ENCODE measurements around the gene MSS51. TPM values are rescaled to one million over a fixed set of nuclear protein-coding genes. Genes with fewer than 3 reads are reported as not detected.

MSS51 gene
- total RNA-seq, 1 experiment from 2014 or later, result 2.3 TPM

GRCh38 chr10:73406846-73407245 is 26.5 kb downstream of the MSS51 start:
- no peak for DNase-seq (ENCODE audit: low read depth, low spot score)
- Histone ChIP-seq H3K4me1 (ENCODE audit: control insufficient read depth, insufficient read depth, low read length) (no peaks in the 10 kb centered on the region), H3K4me3 (ENCODE audit: low read depth in 2 of 2, low read length in 2 of 2) (no peak overlapping the region), H3K9me3 (ENCODE audit: control insufficient read depth, insufficient read depth, low read depth, low read length) (no peaks in the 10 kb centered on the region), H3K36me3 (ENCODE audit: control insufficient read depth, insufficient read depth, low read length) (no peaks in the 10 kb centered on the region), H3K27ac (ENCODE audit: low read length) (no peak overlapping the region), H3K27me3 (ENCODE audit: control insufficient read depth, insufficient read depth, low read length) (no peaks in the 10 kb centered on the region)
- intact Hi-C loops (cut with micrococcal nuclease; ENCODE audit: unreplicated experiment), result no loop called here
- ATAC-seq, result no peak
- ChIA-PET CTCF (no interaction called here), POLR2A (interaction anchor here (0.5 to 0.6 kb wide), 3 partner anchors 50 to 248 kb away, joined by 3 to 7 read pairs (median 3); no protein-coding TSS in a partner anchor)
- no TSS peak for BruUV-seq (replicated peaks)
- TF ChIP-seq CTCF (IDR thresholded peaks at IDR 0.05) (no peak), POLR2AphosphoS5 (IDR thresholded peaks at IDR 0.05; ENCODE audit: low read depth, low read length) (no peak), SIN3A (IDR thresholded peaks at IDR 0.05; ENCODE audit: borderline replicate concordance, insufficient read depth, low read depth, low read length) (no peak), REST (IDR thresholded peaks at IDR 0.05; ENCODE audit: insufficient read depth in 1 of 2, low read depth in 2 of 2, low read length in 1 of 2) (no peak), TCF7L2 (IDR thresholded peaks at IDR 0.05; ENCODE audit: low read depth, low read length) (no peak)
- in situ Hi-C loops (cut with HindIII; ENCODE audit: low pct_unique_long_range_greater_than_20kb, low sequenced_read_pairs), result no loop called here

GRCh38 chr10:73405556-73405955 is 27.8 kb downstream of the MSS51 start:
- intact Hi-C loops (cut with micrococcal nuclease; ENCODE audit: unreplicated experiment), result no loop called here
- DNase-seq (ENCODE audit: low read depth, low spot score) (no peak), ATAC-seq (no peak)
- no peak overlapping the region for H3K27ac ChIP-seq (ENCODE audit: low read length)
- CTCF ChIA-PET, result no interaction called here
- BruUV-seq (replicated peaks), result no TSS peak
- H3K4me1 ChIP-seq (ENCODE audit: control insufficient read depth, insufficient read depth, low read length), result no peaks in the 10 kb centered on the region
- no peaks in the 10 kb centered on the region for H3K27me3 ChIP-seq (ENCODE audit: control insufficient read depth, insufficient read depth, low read length)
- H3K36me3 ChIP-seq (ENCODE audit: control insufficient read depth, insufficient read depth, low read length), result no peaks in the 10 kb centered on the region
- no peaks in the 10 kb centered on the region for H3K9me3 ChIP-seq (ENCODE audit: control insufficient read depth, insufficient read depth, low read depth, low read length)
- no peak overlapping the region for H3K4me3 ChIP-seq (ENCODE audit: low read depth in 2 of 2, low read length in 2 of 2)
- no peak for TF ChIP-seq REST (IDR thresholded peaks at IDR 0.05; ENCODE audit: insufficient read depth in 1 of 2, low read depth in 2 of 2, low read length in 1 of 2)
- POLR2A ChIA-PET, result no interaction called here
- in situ Hi-C loops (cut with HindIII; ENCODE audit: low pct_unique_long_range_greater_than_20kb, low sequenced_read_pairs), result no loop called here
